Panc1 (cell line): Measurements from ENCODE around the gene B4GALT6. TPM values are rescaled to one million over a fixed set of nuclear protein-coding genes. Genes with fewer than 3 reads are reported as not detected.

Experiments
- ATAC-seq: fragments of 200-7000 bp; cut with Tn5 transposase; 2 replicates; pipeline ENCODE4 v1.9.1; 2020; ENCODE audit warnings: mild to moderate bottlenecking, moderate library complexity
- BruUV-seq: library from RNA; stranded (reverse); fragments of 400-500 nt; replicated peaks from 2 replicates; lab custom pipeline; 2021; lab: Mats Ljungman, UMichigan
- CTCF ChIA-PET: fragments of 300-600 bp; sonication (Branson Sonifier 250); formaldehyde crosslinking; loops from one replicate; lab custom pipeline; 2022; ENCODE audit warnings: antibody characterized with exemption; lab: Charles Lee
- POLR2A ChIA-PET: fragments of 300-600 bp; sonication (Branson Sonifier 250); formaldehyde crosslinking; loops from one replicate; lab custom pipeline; 2022; ENCODE audit warnings: antibody characterized with exemption; lab: Charles Lee
- DNase-seq: peaks from one replicate; pipeline ENCODE4 v3.0.0-alpha.2; 2010; ENCODE audit warnings: low read depth, low spot score
- H3K27ac ChIP-seq: 2 replicates; pipeline ENCODE4 v1.5.1; 2011; ENCODE audit warnings: mild to moderate bottlenecking, low read length, inconsistent platforms
- H3K27me3 ChIP-seq: fragments of 200-500 bp; sonication (Bioruptor generic); 2 replicates; pipeline ENCODE4 v1.6.0; 2014; ENCODE audit warnings: low read length, inconsistent platforms; ENCODE audit not compliant: control insufficient read depth, insufficient read depth
- H3K36me3 ChIP-seq: fragments of 200-500 bp; sonication (Bioruptor generic); 2 replicates; pipeline ENCODE4 v1.5.1; 2014; ENCODE audit warnings: inconsistent platforms, mild to moderate bottlenecking, low read length, moderate library complexity; ENCODE audit not compliant: control insufficient read depth, insufficient read depth
- H3K4me1 ChIP-seq: 2 replicates; pipeline ENCODE4 v1.5.1; 2011; ENCODE audit warnings: inconsistent platforms, mild to moderate bottlenecking, low read length, moderate library complexity; ENCODE audit not compliant: control insufficient read depth, insufficient read depth
- H3K4me3 ChIP-seq, 2 experiments: 2 replicates each; pipeline ENCODE4 v1.5.1; 2011 to 2012; ENCODE audit warnings: low read depth in 2 of 2, low read length in 2 of 2, mild to moderate bottlenecking in 2 of 2, inconsistent platforms in 1 of 2, moderate library complexity in 1 of 2
- H3K9me3 ChIP-seq: fragments of 200-500 bp; sonication (Bioruptor generic); 2 replicates; pipeline ENCODE4 v1.5.1; 2014; ENCODE audit warnings: low read depth, mild to moderate bottlenecking, inconsistent platforms, low read length, moderate library complexity; ENCODE audit not compliant: control insufficient read depth, insufficient read depth
- CTCF ChIP-seq: fragments of 450-650 bp; IDR thresholded peaks from 2 replicates; pipeline ENCODE4 v1.5.1; 2017; ENCODE audit warnings: mild to moderate bottlenecking
- POLR2AphosphoS5 ChIP-seq: IDR thresholded peaks from 2 replicates; pipeline ENCODE4 v1.6.1; 2012; ENCODE audit warnings: mild to moderate bottlenecking, low read depth, low read length, moderate library complexity
- SIN3A ChIP-seq: IDR thresholded peaks from 2 replicates; pipeline ENCODE4 v1.6.1; 2012; ENCODE audit warnings: low read depth, mild to moderate bottlenecking, low read length, moderate library complexity, borderline replicate concordance; ENCODE audit not compliant: insufficient read depth
- TCF7L2 ChIP-seq: IDR thresholded peaks from 2 replicates; pipeline ENCODE4 v1.6.1; 2011; ENCODE audit warnings: mild to moderate bottlenecking, low read depth, low read length, inconsistent platforms
- in situ Hi-C: cut with HindIII; loops from 2 replicates; pipeline ENCODE4 v1.10.0; 2016; ENCODE audit warnings: low sequenced_read_pairs, low pct_unique_long_range_greater_than_20kb
- intact Hi-C: fragments of 100-400 bp; cut with micrococcal nuclease; formaldehyde crosslinking; loops from one replicate; pipeline ENCODE4 v1.10.0; 2022; ENCODE audit not compliant: unreplicated experiment
- total RNA-seq: library from RNA; stranded (reverse); gene quantifications from one replicate; pipeline ENCODE4 v1.2.1, GENCODE V29; 2021; ENCODE audit not compliant: unreplicated experiment
- TF ChIP-seq, protein P1 (sequence below), 2 experiments: IDR thresholded peaks; 2 replicates each; pipeline ENCODE4 v1.6.1; 2011 to 2012; ENCODE audit warnings: low read depth in 2 of 2, control low read depth in 1 of 2, low read length in 1 of 2, mild to moderate bottlenecking in 1 of 2, moderate library complexity in 1 of 2; ENCODE audit not compliant: insufficient read depth in 1 of 2

B4GALT6 gene
- total RNA-seq, 1 experiment from 2014 or later = 36.3 TPM

DNA sequence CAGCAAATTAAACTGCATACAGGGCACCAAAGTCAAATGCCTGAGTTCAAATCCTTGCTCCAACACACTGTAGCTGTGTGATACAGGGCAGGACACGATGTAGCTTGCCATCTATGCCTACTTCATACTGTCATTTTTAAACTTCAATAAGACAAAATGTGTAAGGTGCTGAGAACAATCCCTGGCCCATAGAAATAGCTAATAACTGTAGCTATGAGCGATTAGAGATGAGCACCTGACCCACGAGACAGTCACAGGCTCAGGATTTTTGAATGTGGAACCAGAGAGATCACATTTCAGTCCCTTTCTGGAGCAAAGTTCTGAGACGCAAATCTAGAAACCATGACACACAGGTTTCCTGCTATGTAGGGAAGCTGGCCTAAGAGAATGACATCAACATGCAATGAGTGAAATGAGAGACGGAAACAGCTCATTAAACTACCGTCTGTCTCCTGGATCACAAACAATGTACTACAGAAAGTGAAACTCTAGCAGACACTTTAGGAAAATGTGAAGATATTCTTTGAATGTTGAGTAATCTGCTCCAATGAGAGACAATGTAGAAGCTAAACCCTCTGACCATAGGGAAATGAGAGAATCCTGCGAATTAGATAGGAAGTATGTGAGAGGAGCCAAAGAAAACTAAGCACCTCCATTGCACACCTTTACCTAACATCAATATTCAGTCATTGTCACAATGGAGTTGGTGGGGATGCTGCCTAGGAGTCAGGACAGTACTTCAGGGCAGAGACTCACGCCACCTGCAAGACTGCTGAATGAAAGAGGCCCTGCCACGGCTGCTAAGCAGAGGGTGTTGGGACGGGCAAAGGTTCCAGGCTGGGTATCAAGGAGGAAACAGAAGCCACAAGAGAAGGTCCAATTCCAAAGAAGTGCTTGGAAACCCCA lies 25.5 kb downstream of the B4GALT6 start:
- H3K4me1 ChIP-seq = no peaks in the 10 kb centered on the region
- no peaks in the 10 kb centered on the region; the same call in 1 of the 2 replicates for H3K9me3 ChIP-seq
- TF ChIP-seq CTCF (no peak), POLR2AphosphoS5 (no peak), TCF7L2 (no peak), SIN3A (no peak)
- TF ChIP-seq, protein P1, sequence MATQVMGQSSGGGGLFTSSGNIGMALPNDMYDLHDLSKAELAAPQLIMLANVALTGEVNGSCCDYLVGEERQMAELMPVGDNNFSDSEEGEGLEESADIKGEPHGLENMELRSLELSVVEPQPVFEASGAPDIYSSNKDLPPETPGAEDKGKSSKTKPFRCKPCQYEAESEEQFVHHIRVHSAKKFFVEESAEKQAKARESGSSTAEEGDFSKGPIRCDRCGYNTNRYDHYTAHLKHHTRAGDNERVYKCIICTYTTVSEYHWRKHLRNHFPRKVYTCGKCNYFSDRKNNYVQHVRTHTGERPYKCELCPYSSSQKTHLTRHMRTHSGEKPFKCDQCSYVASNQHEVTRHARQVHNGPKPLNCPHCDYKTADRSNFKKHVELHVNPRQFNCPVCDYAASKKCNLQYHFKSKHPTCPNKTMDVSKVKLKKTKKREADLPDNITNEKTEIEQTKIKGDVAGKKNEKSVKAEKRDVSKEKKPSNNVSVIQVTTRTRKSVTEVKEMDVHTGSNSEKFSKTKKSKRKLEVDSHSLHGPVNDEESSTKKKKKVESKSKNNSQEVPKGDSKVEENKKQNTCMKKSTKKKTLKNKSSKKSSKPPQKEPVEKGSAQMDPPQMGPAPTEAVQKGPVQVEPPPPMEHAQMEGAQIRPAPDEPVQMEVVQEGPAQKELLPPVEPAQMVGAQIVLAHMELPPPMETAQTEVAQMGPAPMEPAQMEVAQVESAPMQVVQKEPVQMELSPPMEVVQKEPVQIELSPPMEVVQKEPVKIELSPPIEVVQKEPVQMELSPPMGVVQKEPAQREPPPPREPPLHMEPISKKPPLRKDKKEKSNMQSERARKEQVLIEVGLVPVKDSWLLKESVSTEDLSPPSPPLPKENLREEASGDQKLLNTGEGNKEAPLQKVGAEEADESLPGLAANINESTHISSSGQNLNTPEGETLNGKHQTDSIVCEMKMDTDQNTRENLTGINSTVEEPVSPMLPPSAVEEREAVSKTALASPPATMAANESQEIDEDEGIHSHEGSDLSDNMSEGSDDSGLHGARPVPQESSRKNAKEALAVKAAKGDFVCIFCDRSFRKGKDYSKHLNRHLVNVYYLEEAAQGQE (IDR thresholded peaks at IDR 0.05; ENCODE audit: insufficient read depth in 1 of 2, low read depth in 2 of 2, low read length in 1 of 2) = no peak
- in situ Hi-C loops (no loop called here), intact Hi-C loops (no loop called here)
- ChIA-PET CTCF (interaction anchor here (0.5 kb wide), 1 partner anchor 257 kb away, joined by 3 read pairs; no protein-coding TSS in a partner anchor), POLR2A (no interaction called here)
- no peaks in the 10 kb centered on the region for H3K36me3 ChIP-seq
- DNase-seq (no peak), ATAC-seq (no peak)
- no peak overlapping the region for H3K27ac ChIP-seq
- no peaks in the 10 kb centered on the region for H3K27me3 ChIP-seq
- no peak overlapping the region for H3K4me3 ChIP-seq
- BruUV-seq = no TSS peak

DNA sequence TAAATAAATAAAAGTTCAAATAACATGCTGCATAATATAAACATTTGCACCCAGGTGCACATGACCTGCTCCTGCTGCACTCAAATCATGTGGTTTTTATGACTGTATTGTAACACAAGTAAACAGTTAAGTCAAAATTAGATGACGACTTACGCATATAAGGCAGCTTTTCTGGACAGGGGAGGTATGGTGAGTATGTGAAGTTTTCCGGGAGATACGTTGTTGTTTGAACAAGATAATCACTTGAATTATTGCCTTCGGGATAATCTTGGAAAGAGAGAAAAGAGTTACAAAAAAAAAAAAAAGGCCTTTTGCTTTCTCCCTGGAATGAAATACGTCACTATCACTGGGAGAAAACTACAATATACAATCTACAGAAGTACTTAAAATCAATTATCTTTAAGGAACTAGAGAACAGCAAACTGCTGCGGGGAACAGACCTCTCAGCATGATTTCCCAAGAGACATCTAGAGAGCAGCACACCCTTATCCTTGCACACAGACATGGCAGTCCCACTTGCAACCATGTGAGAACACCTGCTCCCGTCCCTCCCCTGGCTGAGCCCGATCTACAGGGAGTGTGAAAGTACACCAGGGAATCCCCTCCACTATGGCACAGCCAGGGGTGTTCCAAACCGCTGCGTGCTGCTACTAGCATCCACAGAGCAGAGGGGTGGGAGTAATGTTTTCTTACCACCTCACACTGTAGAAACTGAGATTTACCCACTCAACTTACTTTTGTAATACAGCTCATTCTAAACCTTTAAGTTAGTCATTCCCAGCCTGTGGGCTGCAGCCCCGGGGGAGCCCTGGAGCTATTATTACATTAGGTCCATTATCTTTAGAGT lies 26.3 kb downstream of the B4GALT6 start:
- Histone ChIP-seq H3K36me3 (no peaks in the 10 kb centered on the region), H3K27me3 (no peaks in the 10 kb centered on the region), H3K9me3 (no peaks in the 10 kb centered on the region; the same call in 1 of the 2 replicates), H3K4me3 (no peak overlapping the region), H3K4me1 (no peaks in the 10 kb centered on the region), H3K27ac (no peak overlapping the region)
- intact Hi-C loops = no loop called here
- ATAC-seq (no peak), DNase-seq (no peak)
- TF ChIP-seq CTCF (no peak), SIN3A (no peak), TCF7L2 (no peak), POLR2AphosphoS5 (no peak)
- TF ChIP-seq, protein P1 (IDR thresholded peaks at IDR 0.05; ENCODE audit: insufficient read depth in 1 of 2, low read depth in 2 of 2, low read length in 1 of 2) = no peak
- in situ Hi-C loops = no loop called here
- ChIA-PET CTCF (interaction anchor here (0.5 kb wide), 1 partner anchor 257 kb away, joined by 3 read pairs; no protein-coding TSS in a partner anchor), POLR2A (no interaction called here)
- no TSS peak for BruUV-seq
